Sigmoid colon (tissue), 4 donors: ENCODE data around the gene IRF4.

Source experiments
- CTCF ChIP-seq, 4 experiments: fragments of 450-650 bp in 3 of 4; fragments of 200-600 bp in 1 of 4; IDR thresholded peaks; one replicate each; pipeline ENCODE4 v1.5.1; 2016 to 2019; ENCODE audit warnings: antibody characterized with exemption in 4 of 4, mild to moderate bottlenecking in 3 of 4, moderate library complexity in 2 of 4
- EP300 ChIP-seq, 4 donors: sonication (generic); formaldehyde crosslinking; IDR thresholded peaks; one replicate each; pipeline ENCODE4 v1.6.1; 2017; ENCODE audit warnings: antibody characterized with exemption in 4 of 4
- POLR2A ChIP-seq, 2 donors: fragments of 450-650 bp; IDR thresholded peaks; one replicate each; pipeline ENCODE4 v1.6.1; 2016; ENCODE audit warnings: antibody characterized with exemption in 2 of 2, mild to moderate bottlenecking in 2 of 2, moderate library complexity in 2 of 2
- POLR2AphosphoS5 ChIP-seq, 4 donors: sonication (generic); formaldehyde crosslinking; IDR thresholded peaks; one replicate each; pipeline ENCODE4 v1.6.1; 2017; ENCODE audit warnings: antibody characterized with exemption in 4 of 4

- TF ChIP-seq POLR2AphosphoS5 (IDR thresholded peaks at IDR 0.05): no peak
- TF ChIP-seq CTCF (IDR thresholded peaks at IDR 0.05): no peak
- no peak for TF ChIP-seq POLR2A (IDR thresholded peaks at IDR 0.05)
- TF ChIP-seq EP300 (IDR thresholded peaks at IDR 0.05): no peak
Observed at GRCh38 chr6:411402-412145, 20.0 kb downstream of the IRF4 start.
